HepG2 (cell line): ENCODE results near the gene ZNF548. TPM values are rescaled to one million over a fixed set of nuclear protein-coding genes. Genes with fewer than 3 reads are reported as not detected.
A peak's percentile ranks its signal among the peaks of the same experiment; 100 is the strongest.

ENCODE experiments used
- EHMT2 ChIP-seq: fragments of 200-600 bp; sonication (generic); IDR thresholded peaks from 2 replicates; pipeline ENCODE4 v1.7.0; 2017; ENCODE audit warnings: antibody characterized with exemption, low read depth, low read length, borderline replicate concordance
- HDAC1 ChIP-seq: sonication (generic); formaldehyde crosslinking; IDR thresholded peaks from 2 replicates; pipeline ENCODE4 v1.5.1; 2020; ENCODE audit warnings: mild to moderate bottlenecking, missing genetic modification reagents
- MAFK ChIP-seq, 2 experiments: IDR thresholded peaks in 1 of 2; conservative IDR thresholded peaks in 1 of 2; 2 replicates each; pipeline ENCODE4 v1.6.1; 2011; ENCODE audit warnings: improper control_type of control experiment in 2 of 2, low read length in 2 of 2
- MXI1 ChIP-seq: IDR thresholded peaks from 3 replicates; pipeline ENCODE4 v1.6.1; 2012; ENCODE audit warnings: low read depth, low read length, inconsistent platforms, borderline replicate concordance
- RBM39 ChIP-seq: fragments of 200-400 bp; formaldehyde crosslinking; IDR thresholded peaks from one replicate; pipeline ENCODE4 v1.6.1; 2018; ENCODE audit warnings: antibody characterized with exemption, mild to moderate bottlenecking, low read depth, low read length; ENCODE audit not compliant: poor library complexity, severe bottlenecking
- SIN3B ChIP-seq: fragments of 150-350 bp; IDR thresholded peaks from 2 replicates; pipeline ENCODE4 v1.6.1; 2014; ENCODE audit warnings: low read length
- XRCC5 ChIP-seq: fragments of 200-400 bp; formaldehyde crosslinking; optimal IDR thresholded peaks from 2 replicates; pipeline ENCODE3; 2017; ENCODE audit warnings: mild to moderate bottlenecking, low read length
- ZBTB38 ChIP-seq: sonication (generic); formaldehyde crosslinking; IDR thresholded peaks from 2 replicates; pipeline ENCODE4 v1.5.1; 2020; ENCODE audit warnings: mild to moderate bottlenecking, missing genetic modification reagents
- ZNF253 ChIP-seq: sonication (generic); formaldehyde crosslinking; IDR thresholded peaks from 2 replicates; pipeline ENCODE4 v1.8.0; 2022; ENCODE audit warnings: mild to moderate bottlenecking, missing genetic modification reagents, borderline replicate concordance
- ZNF260 ChIP-seq: sonication (generic); formaldehyde crosslinking; IDR thresholded peaks from 2 replicates; pipeline ENCODE4 v1.4.0; 2020; ENCODE audit warnings: missing genetic modification reagents, low read depth, mild to moderate bottlenecking, borderline replicate concordance
- ZNF737 ChIP-seq: sonication (generic); formaldehyde crosslinking; IDR thresholded peaks from 2 replicates; pipeline ENCODE4 v1.5.0; 2020; ENCODE audit warnings: missing genetic modification reagents, mild to moderate bottlenecking, borderline replicate concordance
- ZNF788 ChIP-seq: sonication (generic); formaldehyde crosslinking; IDR thresholded peaks from 2 replicates; pipeline ENCODE4 v1.5.0; 2020; ENCODE audit warnings: mild to moderate bottlenecking, missing genetic modification reagents, borderline replicate concordance
- polyA plus RNA-seq, 8 experiments: library from polyadenylated mRNA; depleted of rRNA in 3 of 8; stranded (reverse) in 7 of 8; unstranded in 1 of 8; fragments of >200 nt; fragmentation: Illumina TruSeq in 4 of 8; extraction: Trizol in 4 of 8; gene quantifications; 2 replicates each; pipeline versions ENCODE4 v1.2.1 to v1.2.3, GENCODE V29; 2011 to 2016; ENCODE audit warnings: low read depth in 4 of 8, missing spikeins in 1 of 8, mixed read lengths in 1 of 8; ENCODE audit not compliant: insufficient read depth in 1 of 8
- total RNA-seq, 5 experiments: library from RNA; depleted of rRNA; stranded (reverse); fragments of >200 nt; fragmentation: Illumina TruSeq; extraction: Trizol; gene quantifications; 2 replicates each; pipeline ENCODE4 v1.2.3, GENCODE V29; 2016; ENCODE audit warnings: low read depth in 1 of 5
- TF ChIP-seq, protein P1 (sequence below): IDR thresholded peaks from 2 replicates; pipeline ENCODE4 v1.6.1; 2016; ENCODE audit warnings: mild to moderate bottlenecking
- TF ChIP-seq, protein P2 (sequence below): sonication (generic); formaldehyde crosslinking; IDR thresholded peaks from 2 replicates; pipeline ENCODE4 v1.9.0; 2022; ENCODE audit warnings: low read depth, missing genetic modification reagents
- TF ChIP-seq, protein P3 (sequence below): sonication (generic); formaldehyde crosslinking; IDR thresholded peaks from 2 replicates; pipeline ENCODE4 v1.5.0; 2020; ENCODE audit warnings: missing genetic modification reagents
- TF ChIP-seq, protein P4 (sequence below): sonication (generic); formaldehyde crosslinking; IDR thresholded peaks from 2 replicates; pipeline ENCODE4 v1.4.0; 2020; ENCODE audit warnings: mild to moderate bottlenecking, low read depth, missing genetic modification reagents
- TF ChIP-seq, protein P5 (sequence below): sonication (generic); formaldehyde crosslinking; IDR thresholded peaks from 2 replicates; pipeline ENCODE4 v1.4.0; 2020; ENCODE audit warnings: low read depth, missing genetic modification reagents

ZNF548 gene
- total and polyA plus RNA-seq, 2 of the 13 experiments (the other 11 are each of a cell fraction or from before 2014, with no cell fraction given): 19.6 to 24.9 TPM

DNA sequence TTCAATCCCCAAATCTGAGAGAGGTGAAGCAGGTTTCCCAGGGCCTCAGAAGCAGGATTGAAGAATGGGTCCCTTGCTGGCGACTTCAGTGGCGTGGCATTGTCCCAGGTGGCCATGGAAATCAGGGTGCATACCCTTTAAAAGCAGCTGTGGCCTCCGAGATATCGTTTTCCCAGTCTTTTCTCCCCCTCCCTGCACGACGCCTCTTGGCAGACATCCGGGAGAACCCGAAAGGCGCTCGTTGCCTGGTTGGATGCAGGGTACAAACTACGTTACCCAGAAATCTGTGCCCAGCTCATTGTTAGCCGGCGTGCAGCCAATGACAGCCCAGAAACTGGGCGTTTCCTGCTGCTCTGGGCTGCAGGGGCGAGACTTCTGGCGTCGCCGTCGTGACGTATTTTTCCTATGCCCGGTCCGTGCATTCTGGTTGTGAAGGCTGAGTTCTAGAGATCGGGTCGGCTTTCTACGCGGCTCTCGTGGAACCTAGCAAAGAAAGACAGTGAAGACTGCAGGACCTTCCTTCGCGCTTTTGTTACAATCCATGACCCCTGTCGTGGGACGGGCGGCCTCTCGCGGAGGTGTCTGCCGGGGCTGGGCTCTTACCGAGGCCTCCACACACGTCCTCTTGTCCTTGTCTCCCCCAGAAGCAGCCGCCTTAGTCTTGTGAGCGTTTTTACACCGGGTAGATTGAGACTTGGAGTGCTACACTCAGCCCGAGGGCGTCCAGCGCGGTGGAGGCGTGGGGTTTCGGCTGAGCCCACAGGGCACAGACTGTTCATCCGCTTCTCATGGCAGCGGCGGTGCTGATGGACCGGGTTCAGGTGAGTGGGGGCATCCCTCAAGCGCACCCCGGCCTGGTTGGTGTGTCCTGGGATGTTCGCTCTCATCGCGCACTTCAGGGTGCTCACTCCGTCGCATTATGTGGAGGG lies 38.5 kb upstream of the ZNF548 start, which contains the start of gene ZNF304 (continued):
- TF ChIP-seq, protein P1, sequence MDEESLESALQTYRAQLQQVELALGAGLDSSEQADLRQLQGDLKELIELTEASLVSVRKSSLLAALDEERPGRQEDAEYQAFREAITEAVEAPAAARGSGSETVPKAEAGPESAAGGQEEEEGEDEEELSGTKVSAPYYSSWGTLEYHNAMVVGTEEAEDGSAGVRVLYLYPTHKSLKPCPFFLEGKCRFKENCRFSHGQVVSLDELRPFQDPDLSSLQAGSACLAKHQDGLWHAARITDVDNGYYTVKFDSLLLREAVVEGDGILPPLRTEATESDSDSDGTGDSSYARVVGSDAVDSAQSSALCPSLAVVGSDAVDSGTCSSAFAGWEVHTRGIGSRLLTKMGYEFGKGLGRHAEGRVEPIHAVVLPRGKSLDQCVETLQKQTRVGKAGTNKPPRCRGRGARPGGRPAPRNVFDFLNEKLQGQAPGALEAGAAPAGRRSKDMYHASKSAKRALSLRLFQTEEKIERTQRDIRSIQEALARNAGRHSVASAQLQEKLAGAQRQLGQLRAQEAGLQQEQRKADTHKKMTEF (CRISPR knock-in tag): peak; percentile 67; the same call in 1 of the 2 replicates
- TF ChIP-seq HDAC1: peak; percentile 86; the same call in 1 of the 2 replicates
- no peak for TF ChIP-seq ZNF260
- no peak for TF ChIP-seq ZNF737
- TF ChIP-seq MXI1: peak; percentile 73; the same call in 1 of the 3 replicates
- no peak for TF ChIP-seq EHMT2
- TF ChIP-seq, protein P2, sequence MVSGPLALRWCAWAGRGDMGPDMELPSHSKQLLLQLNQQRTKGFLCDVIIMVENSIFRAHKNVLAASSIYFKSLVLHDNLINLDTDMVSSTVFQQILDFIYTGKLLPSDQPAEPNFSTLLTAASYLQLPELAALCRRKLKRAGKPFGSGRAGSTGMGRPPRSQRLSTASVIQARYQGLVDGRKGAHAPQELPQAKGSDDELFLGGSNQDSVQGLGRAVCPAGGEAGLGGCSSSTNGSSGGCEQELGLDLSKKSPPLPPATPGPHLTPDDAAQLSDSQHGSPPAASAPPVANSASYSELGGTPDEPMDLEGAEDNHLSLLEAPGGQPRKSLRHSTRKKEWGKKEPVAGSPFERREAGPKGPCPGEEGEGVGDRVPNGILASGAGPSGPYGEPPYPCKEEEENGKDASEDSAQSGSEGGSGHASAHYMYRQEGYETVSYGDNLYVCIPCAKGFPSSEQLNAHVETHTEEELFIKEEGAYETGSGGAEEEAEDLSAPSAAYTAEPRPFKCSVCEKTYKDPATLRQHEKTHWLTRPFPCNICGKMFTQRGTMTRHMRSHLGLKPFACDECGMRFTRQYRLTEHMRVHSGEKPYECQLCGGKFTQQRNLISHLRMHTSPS (CRISPR knock-in tag): 0 out of 2 replicates have a peak, but pooled peaks have one; percentile 14
- TF ChIP-seq MAFK (conservative IDR thresholded peaks at IDR 0.05 in 1 of 2, IDR thresholded peaks at IDR 0.05 in 1 of 2; ENCODE audit: low read length in 2 of 2): no peak
- TF ChIP-seq, protein P3, sequence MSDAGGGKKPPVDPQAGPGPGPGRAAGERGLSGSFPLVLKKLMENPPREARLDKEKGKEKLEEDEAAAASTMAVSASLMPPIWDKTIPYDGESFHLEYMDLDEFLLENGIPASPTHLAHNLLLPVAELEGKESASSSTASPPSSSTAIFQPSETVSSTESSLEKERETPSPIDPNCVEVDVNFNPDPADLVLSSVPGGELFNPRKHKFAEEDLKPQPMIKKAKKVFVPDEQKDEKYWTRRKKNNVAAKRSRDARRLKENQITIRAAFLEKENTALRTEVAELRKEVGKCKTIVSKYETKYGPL (CRISPR knock-in tag): no peak
- TF ChIP-seq, protein P4, sequence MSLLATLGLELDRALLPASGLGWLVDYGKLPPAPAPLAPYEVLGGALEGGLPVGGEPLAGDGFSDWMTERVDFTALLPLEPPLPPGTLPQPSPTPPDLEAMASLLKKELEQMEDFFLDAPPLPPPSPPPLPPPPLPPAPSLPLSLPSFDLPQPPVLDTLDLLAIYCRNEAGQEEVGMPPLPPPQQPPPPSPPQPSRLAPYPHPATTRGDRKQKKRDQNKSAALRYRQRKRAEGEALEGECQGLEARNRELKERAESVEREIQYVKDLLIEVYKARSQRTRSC (CRISPR knock-in tag): peak; percentile 81; the same call in 1 of the 2 replicates
- peak; percentile 28 for TF ChIP-seq RBM39
- 0 out of 2 replicates have a peak, but pooled peaks have one; percentile 19 for TF ChIP-seq ZBTB38 (CRISPR knock-in tag)
- TF ChIP-seq ZNF253 (CRISPR knock-in tag): peak; percentile 34; the same call in 1 of the 2 replicates
- TF ChIP-seq ZNF788 (CRISPR knock-in tag): peak; percentile 67; the same call in 1 of the 2 replicates
- peak; percentile 68 for TF ChIP-seq SIN3B
- peak; percentile 70 for TF ChIP-seq XRCC5
- TF ChIP-seq, protein P5, sequence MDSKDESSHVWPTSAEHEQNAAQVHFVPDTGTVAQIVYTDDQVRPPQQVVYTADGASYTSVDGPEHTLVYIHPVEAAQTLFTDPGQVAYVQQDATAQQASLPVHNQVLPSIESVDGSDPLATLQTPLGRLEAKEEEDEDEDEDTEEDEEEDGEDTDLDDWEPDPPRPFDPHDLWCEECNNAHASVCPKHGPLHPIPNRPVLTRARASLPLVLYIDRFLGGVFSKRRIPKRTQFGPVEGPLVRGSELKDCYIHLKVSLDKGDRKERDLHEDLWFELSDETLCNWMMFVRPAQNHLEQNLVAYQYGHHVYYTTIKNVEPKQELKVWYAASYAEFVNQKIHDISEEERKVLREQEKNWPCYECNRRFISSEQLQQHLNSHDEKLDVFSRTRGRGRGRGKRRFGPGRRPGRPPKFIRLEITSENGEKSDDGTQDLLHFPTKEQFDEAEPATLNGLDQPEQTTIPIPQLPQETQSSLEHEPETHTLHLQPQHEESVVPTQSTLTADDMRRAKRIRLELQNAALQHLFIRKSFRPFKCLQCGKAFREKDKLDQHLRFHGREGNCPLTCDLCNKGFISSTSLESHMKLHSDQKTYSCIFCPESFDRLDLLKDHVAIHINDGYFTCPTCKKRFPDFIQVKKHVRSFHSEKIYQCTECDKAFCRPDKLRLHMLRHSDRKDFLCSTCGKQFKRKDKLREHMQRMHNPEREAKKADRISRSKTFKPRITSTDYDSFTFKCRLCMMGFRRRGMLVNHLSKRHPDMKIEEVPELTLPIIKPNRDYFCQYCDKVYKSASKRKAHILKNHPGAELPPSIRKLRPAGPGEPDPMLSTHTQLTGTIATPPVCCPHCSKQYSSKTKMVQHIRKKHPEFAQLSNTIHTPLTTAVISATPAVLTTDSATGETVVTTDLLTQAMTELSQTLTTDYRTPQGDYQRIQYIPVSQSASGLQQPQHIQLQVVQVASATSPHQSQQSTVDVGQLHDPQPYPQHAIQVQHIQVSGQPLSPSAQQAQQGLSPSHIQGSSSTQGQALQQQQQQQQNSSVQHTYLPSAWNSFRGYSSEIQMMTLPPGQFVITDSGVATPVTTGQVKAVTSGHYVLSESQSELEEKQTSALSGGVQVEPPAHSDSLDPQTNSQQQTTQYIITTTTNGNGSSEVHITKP (CRISPR knock-in tag): peak; percentile 54; the same call in 1 of the 2 replicates
